IMR-90 (cell line): ENCODE measurements around the gene PTPN11. TPM values are rescaled to one million over a fixed set of nuclear protein-coding genes. Genes with fewer than 3 reads are reported as not detected.
"Not testable (repeated sequence)": the region's sequence is repeated elsewhere in the genome, so short reads cannot be mapped to it uniquely, and the experiment has no call there.

ENCODE experiments used
- ATAC-seq: fragments of 200-7000 bp; cut with Tn5 transposase; 2 replicates; pipeline ENCODE4 v1.9.1; 2020; ENCODE audit warnings: low read depth, mild to moderate bottlenecking, moderate library complexity
- BruUV-seq: library from RNA; stranded (reverse); fragments of 400-500 nt; replicated peaks from 2 replicates; lab custom pipeline; 2021; lab: Mats Ljungman, UMichigan
- CTCF ChIA-PET: fragments of 300-600 bp; formaldehyde crosslinking; extraction: SDS; loops from one replicate; lab custom pipeline; 2021; ENCODE audit warnings: antibody characterized with exemption; lab: Yijun Ruan, JAX
- POLR2A ChIA-PET: fragments of 300-600 bp; sonication (Branson Sonifier 250); formaldehyde crosslinking; loops from one replicate; lab custom pipeline; 2022; ENCODE audit warnings: antibody characterized with exemption; ENCODE audit not compliant: unreplicated experiment; lab: Charles Lee
- DNase-seq: peaks from one replicate; pipeline ENCODE4 v3.0.0; 2013
- H2AFZ ChIP-seq: replicated peaks from 2 replicates; pipeline ENCODE3; 2013; ENCODE audit warnings: low read length, mild to moderate bottlenecking; ENCODE audit not compliant: poor library complexity
- H2AK5ac ChIP-seq: 2 replicates; pipeline ENCODE4 v1.6.1; 2013; ENCODE audit warnings: low read depth, low read length, inconsistent platforms
- H2AK9ac ChIP-seq: replicated peaks from 2 replicates; pipeline ENCODE3; 2013; ENCODE audit warnings: mild to moderate bottlenecking, low read depth, low read length, moderate library complexity; ENCODE audit not compliant: poor library complexity
- H2BK120ac ChIP-seq: 2 replicates; pipeline ENCODE4 v1.6.1; 2013; ENCODE audit warnings: low read depth, low read length, inconsistent platforms
- H2BK15ac ChIP-seq: 3 replicates; pipeline ENCODE4 v1.6.1; 2013; ENCODE audit warnings: low read depth, low read length, inconsistent platforms
- H2BK20ac ChIP-seq: 2 replicates; pipeline ENCODE4 v1.6.1; 2013; ENCODE audit warnings: low read depth, mild to moderate bottlenecking, inconsistent platforms, low read length, moderate library complexity
- H2BK5ac ChIP-seq: 2 replicates; pipeline ENCODE4 v1.6.1; 2013; ENCODE audit warnings: mild to moderate bottlenecking, low read depth, low read length, inconsistent platforms; ENCODE audit not compliant: poor library complexity, severe bottlenecking
- H3K14ac ChIP-seq: replicated peaks from 2 replicates; pipeline ENCODE4 v1.6.1; 2013; ENCODE audit warnings: low read depth, low read length, inconsistent platforms
- H3K18ac ChIP-seq: 2 replicates; pipeline ENCODE4 v1.6.1; 2013; ENCODE audit warnings: low read depth, low read length, control low read depth
- H3K23ac ChIP-seq: 2 replicates; pipeline ENCODE4 v1.6.1; 2013; ENCODE audit warnings: low read depth, low read length, inconsistent platforms
- H3K27ac ChIP-seq: 2 replicates; pipeline ENCODE4 v1.5.1; 2013; ENCODE audit warnings: mild to moderate bottlenecking, control low read depth, low read length; ENCODE audit not compliant: insufficient read depth
- H3K27me3 ChIP-seq: 2 replicates; pipeline ENCODE4 v1.6.1; 2013; ENCODE audit warnings: low read length; ENCODE audit not compliant: control insufficient read depth, insufficient read depth
- H3K36me3 ChIP-seq: 2 replicates; pipeline ENCODE4 v1.6.1; 2013; ENCODE audit warnings: low read length, mixed read lengths; ENCODE audit not compliant: control insufficient read depth, insufficient read depth
- H3K4ac ChIP-seq: 2 replicates; pipeline ENCODE4 v1.6.1; 2013; ENCODE audit warnings: low read depth, low read length, inconsistent platforms
- H3K4me1 ChIP-seq: 2 replicates; pipeline ENCODE4 v1.6.1; 2013; ENCODE audit warnings: low read length, mixed read lengths; ENCODE audit not compliant: control insufficient read depth, insufficient read depth
- H3K4me2 ChIP-seq: 2 replicates; pipeline ENCODE4 v1.6.1; 2013; ENCODE audit warnings: low read depth, mild to moderate bottlenecking, control low read depth, low read length, moderate library complexity
- H3K4me3 ChIP-seq: 2 replicates; pipeline ENCODE4 v1.5.1; 2013; ENCODE audit warnings: low read depth, mild to moderate bottlenecking, control low read depth, low read length, moderate library complexity; ENCODE audit not compliant: insufficient read depth
- H3K56ac ChIP-seq: 2 replicates; pipeline ENCODE4 v1.6.1; 2013; ENCODE audit warnings: low read length, inconsistent platforms; ENCODE audit not compliant: insufficient read depth; ENCODE audit errors: extremely low read depth
- H3K79me1 ChIP-seq, 2 experiments: 2 replicates each; pipeline ENCODE4 v1.6.1; 2013; ENCODE audit warnings: low read length in 2 of 2, inconsistent platforms in 1 of 2, low read depth in 1 of 2
- H3K9ac ChIP-seq: 2 replicates; pipeline ENCODE4 v1.6.1; 2013; ENCODE audit warnings: low read depth, low read length, control low read depth
- H3K9me1 ChIP-seq: 2 replicates; pipeline ENCODE4 v1.6.1; 2013; ENCODE audit warnings: low read length, inconsistent platforms; ENCODE audit not compliant: insufficient read depth
- H3K9me3 ChIP-seq: 2 replicates; pipeline ENCODE4 v1.6.1; 2013; ENCODE audit warnings: low read length; ENCODE audit not compliant: control insufficient read depth, insufficient read depth
- H4K20me1 ChIP-seq: 2 replicates; pipeline ENCODE4 v1.6.1; 2013; ENCODE audit warnings: low read length, inconsistent platforms; ENCODE audit not compliant: insufficient read depth
- H4K5ac ChIP-seq: 2 replicates; pipeline ENCODE4 v1.6.1; 2013; ENCODE audit warnings: mild to moderate bottlenecking, low read depth, low read length, control low read depth
- H4K8ac ChIP-seq, 2 experiments: 2 replicates each; pipeline ENCODE4 v1.6.1; 2013; ENCODE audit warnings: low read depth in 2 of 2, low read length in 2 of 2, control low read depth in 1 of 2, inconsistent platforms in 1 of 2
- H4K91ac ChIP-seq: 2 replicates; pipeline ENCODE4 v1.6.1; 2013; ENCODE audit warnings: low read depth, low read length, inconsistent platforms; ENCODE audit not compliant: insufficient read depth
- WGBS, 2 experiments: methylation state at CpG; one replicate each; pipeline versions ENCODE4 v1.1.5 to v1.1.7; 2013; ENCODE audit warnings: missing lambda C conversion rate in 2 of 2; ENCODE audit not compliant: insufficient read length in 1 of 2; ENCODE audit errors: extremely low coverage in 2 of 2; 5-methylcytosine and 5-hydroxymethylcytosine counted together
- dilution Hi-C: fragments of 300-500 bp; cut with HindIII; formaldehyde crosslinking; loops from one replicate; pipeline ENCODE4 v1.14.3; 2018; ENCODE audit warnings: low sequenced_read_pairs; ENCODE audit not compliant: unreplicated experiment
- in situ Hi-C: fragments of 300-500 bp; cut with MboI; formaldehyde crosslinking; loops from 3 replicates; pipeline ENCODE4 v1.14.3; 2019; ENCODE audit warnings: low sequenced_read_pairs, inconsistent platforms, mixed read lengths
- intact Hi-C: fragments of 100-400 bp; cut with micrococcal nuclease; formaldehyde crosslinking; loops from 2 replicates; pipeline ENCODE4 v1.10.0; 2022
- polyA plus RNA-seq, 3 experiments: library from polyadenylated mRNA; depleted of rRNA; stranded (reverse); fragments of >200 nt; gene quantifications; 2 replicates each; pipeline ENCODE4 v1.2.3, GENCODE V29; 2012; ENCODE audit warnings: low replicate concordance in 1 of 3
- total RNA-seq: library from RNA; depleted of rRNA; stranded (reverse); fragments of >200 nt; gene quantifications from 2 replicates; pipeline ENCODE4 v1.2.3, GENCODE V29; 2012

PTPN11 gene
- total and polyA plus RNA-seq, 2 of the 4 experiments (the other 2 are of a cell fraction): 52.9 to 135 TPM

GRCh38 chr12:112440653-112441052 is 21.9 kb downstream of the PTPN11 start:
- in situ Hi-C loops: not testable (repeated sequence)
- CTCF ChIA-PET: interaction anchor here (0.6 to 0.9 kb wide), 3 partner anchors 9 to 265 kb away, joined by 3 to 4 read pairs (median 4); no protein-coding TSS in a partner anchor

More at GRCh38 chr12:112440653-112441052, 21.9 kb downstream of the PTPN11 start:
- H3K9ac ChIP-seq, H3K4ac ChIP-seq, H2BK5ac ChIP-seq, H2BK15ac ChIP-seq, POLR2A ChIA-PET, H3K18ac ChIP-seq, dilution Hi-C loops, H4K5ac ChIP-seq, H2BK20ac ChIP-seq, H2AK5ac ChIP-seq, H3K9me3 ChIP-seq, H3K23ac ChIP-seq, H4K8ac ChIP-seq, H2AK9ac ChIP-seq, H3K36me3 ChIP-seq, H3K4me1 ChIP-seq, BruUV-seq, intact Hi-C loops, H4K91ac ChIP-seq, H3K14ac ChIP-seq, H2AFZ ChIP-seq, H3K27ac ChIP-seq, H3K4me2 ChIP-seq, H3K56ac ChIP-seq, H3K4me3 ChIP-seq, H3K27me3 ChIP-seq, H2BK120ac ChIP-seq, H3K9me1 ChIP-seq: not testable (repeated sequence)
- DNase-seq (peak; percentile 14), ATAC-seq (peak; percentile 29; the same call in 1 of the 2 replicates)
- Histone ChIP-seq H3K79me1 (peaks cover 7 to 25% of the 10 kb centered on the region in 2 experiments), H4K20me1 (peaks cover 44% of the 10 kb centered on the region)
- WGBS, 2 experiments: no CpG with 5 or more reads among the region's 9 CpGs
